CD4-positive, alpha-beta T cell (primary cell): ENCODE results near the gene ABR. TPM values are rescaled to one million over a fixed set of nuclear protein-coding genes. Genes with fewer than 3 reads are reported as not detected.
"Not testable (repeated sequence)": the region's sequence is repeated elsewhere in the genome, so short reads cannot be mapped to it uniquely, and the experiment has no call there.

Experiments
- ATAC-seq: fragments of 200-7000 bp; cut with Tn5 transposase; one replicate; pipeline ENCODE4 v1.10.0; 2022; ENCODE audit warnings: mild to moderate bottlenecking; ENCODE audit not compliant: poor library complexity
- CTCF ChIA-PET: fragments of 350-600 bp; sonication (Branson Sonifier 250); formaldehyde crosslinking; loops from one replicate; lab custom pipeline; 2021; ENCODE audit warnings: antibody characterized with exemption, inconsistent platforms; lab: Charles Lee
- POLR2A ChIA-PET: fragments of 350-600 bp; sonication (Branson Sonifier 250); formaldehyde crosslinking; loops from one replicate; lab custom pipeline; 2021; ENCODE audit warnings: antibody characterized with exemption, inconsistent platforms; lab: Charles Lee
- DNase-seq, 14 experiments: peaks; one replicate each; pipeline ENCODE4 v3.0.0-alpha.2; 2013 to 2020; ENCODE audit warnings: mixed read lengths in 2 of 14
- H3K27ac ChIP-seq, 2 donors: one replicate each; pipeline versions ENCODE4 v1.5.1 to v1.7.0; 2013; ENCODE audit warnings: low read length in 2 of 2, low read depth in 1 of 2, mild to moderate bottlenecking in 1 of 2
- H3K27me3 ChIP-seq, 2 experiments: 1 replicate in 1 of 2; 2 replicates in 1 of 2; pipeline versions ENCODE4 v1.6.1 to v1.7.0; 2013; ENCODE audit warnings: low read length in 2 of 2, control low read depth in 1 of 2, mild to moderate bottlenecking in 1 of 2, moderate library complexity in 1 of 2; ENCODE audit not compliant: insufficient read depth in 2 of 2, control insufficient read depth in 1 of 2
- H3K36me3 ChIP-seq: one replicate; pipeline ENCODE4 v1.6.1; 2013; ENCODE audit warnings: low read length, control low read depth; ENCODE audit not compliant: insufficient read depth
- H3K4me1 ChIP-seq: one replicate; pipeline ENCODE4 v1.6.1; 2013; ENCODE audit warnings: low read length, control low read depth; ENCODE audit not compliant: insufficient read depth
- H3K4me3 ChIP-seq: one replicate; pipeline ENCODE4 v1.5.1; 2013; ENCODE audit warnings: mild to moderate bottlenecking, low read length, moderate library complexity
- H3K9me3 ChIP-seq, 2 experiments: 1 replicate in 1 of 2; 2 replicates in 1 of 2; pipeline versions ENCODE4 v1.6.1 to v1.7.0; 2013; ENCODE audit warnings: low read length in 2 of 2, mild to moderate bottlenecking in 2 of 2, control low read depth in 1 of 2, moderate library complexity in 1 of 2; ENCODE audit not compliant: control insufficient read depth in 1 of 2, insufficient read depth in 1 of 2
- H3K27ac Mint-ChIP-seq: one replicate; pipeline ENCODE4 v1.8.0; 2020; ENCODE audit warnings: mixed read lengths
- H3K27me3 Mint-ChIP-seq: one replicate; pipeline ENCODE4 v1.8.0; 2021; ENCODE audit warnings: mixed read lengths
- H3K36me3 Mint-ChIP-seq: one replicate; pipeline ENCODE4 v1.8.0; 2021; ENCODE audit warnings: low read depth, mixed read lengths
- H3K4me1 Mint-ChIP-seq: one replicate; pipeline ENCODE4 v1.8.0; 2021; ENCODE audit warnings: low read depth, mixed read lengths
- H3K4me3 Mint-ChIP-seq: one replicate; pipeline ENCODE4 v1.8.0; 2020; ENCODE audit warnings: mild to moderate bottlenecking, mixed read lengths
- H3K9me3 Mint-ChIP-seq: one replicate; pipeline ENCODE4 v1.8.0; 2020; ENCODE audit warnings: mixed read lengths
- CTCF ChIP-seq: fragments of 200-600 bp; IDR thresholded peaks from one replicate; pipeline ENCODE4 v1.8.0; 2022; ENCODE audit warnings: antibody characterized with exemption, mild to moderate bottlenecking
- intact Hi-C, 2 experiments: fragments of 100-400 bp; cut with DNase I in 1 of 2; cut with micrococcal nuclease in 1 of 2; formaldehyde crosslinking; loops; one replicate each; pipeline versions ENCODE4 v1.15.1 to v1.9.0; 2023 to 2025; cut with DNase I, micrococcal nuclease
- total RNA-seq, 174 experiments: library from RNA in 2 of 174; stranded (reverse) in 2 of 174; gene quantifications; one replicate each; pipeline ENCODE4 v1.2.3 and lab custom pipeline; 2021 to 2026

The ABR gene
- total RNA-seq, 2 experiments from 2014 or later, result 72.4 to 74.8 TPM

GRCh38 chr17:1134634-1135324 lies 45.0 kb downstream of the ABR start:
- H3K9me3 ChIP-seq, result no peaks in the 10 kb centered on the region
- ChIA-PET CTCF (no interaction called here), POLR2A (no interaction called here)
- no peaks in the 10 kb centered on the region for H3K4me1 Mint-ChIP-seq
- H3K4me1 ChIP-seq, result no peaks in the 10 kb centered on the region
- H3K4me3 ChIP-seq, result no peak overlapping the region
- intact Hi-C loops, result no loop called here
- ATAC-seq (no peak), DNase-seq (no peak)
- H3K36me3 Mint-ChIP-seq, result no peaks in the 10 kb centered on the region
- no peaks in the 10 kb centered on the region for H3K36me3 ChIP-seq
- H3K9me3 Mint-ChIP-seq, result no peaks in the 10 kb centered on the region
- H3K4me3 Mint-ChIP-seq, result no peak overlapping the region
- TF ChIP-seq CTCF, result no peak
- H3K27me3 ChIP-seq, result no peaks in the 10 kb centered on the region
- H3K27ac Mint-ChIP-seq, result no peak overlapping the region
- H3K27ac ChIP-seq, result no peak overlapping the region
- no peaks in the 10 kb centered on the region for H3K27me3 Mint-ChIP-seq

- Histone ChIP-seq H3K27ac (no peak overlapping the region), H3K36me3 (no peaks in the 10 kb centered on the region), H3K27me3 (no peaks in the 10 kb centered on the region), H3K4me1 (no peaks in the 10 kb centered on the region), H3K4me3 (no peak overlapping the region), H3K9me3 (peaks cover 0 to 10% of the 10 kb centered on the region in 2 experiments)
- H3K4me3 Mint-ChIP-seq, result no peak overlapping the region
- no peaks in the 10 kb centered on the region for H3K27me3 Mint-ChIP-seq
- TF ChIP-seq CTCF, result no peak
- no peaks in the 10 kb centered on the region for H3K4me1 Mint-ChIP-seq
- ATAC-seq (no peak), DNase-seq (no peak)
- H3K9me3 Mint-ChIP-seq, result no peaks in the 10 kb centered on the region
- no peaks in the 10 kb centered on the region for H3K36me3 Mint-ChIP-seq
- ChIA-PET POLR2A (no interaction called here), CTCF (no interaction called here)
- H3K27ac Mint-ChIP-seq, result no peak overlapping the region
- intact Hi-C loops, result no loop called here
These were observed 49.6 kb downstream of the ABR start for GRCh38 chr17:1130191-1130590.

DNA sequence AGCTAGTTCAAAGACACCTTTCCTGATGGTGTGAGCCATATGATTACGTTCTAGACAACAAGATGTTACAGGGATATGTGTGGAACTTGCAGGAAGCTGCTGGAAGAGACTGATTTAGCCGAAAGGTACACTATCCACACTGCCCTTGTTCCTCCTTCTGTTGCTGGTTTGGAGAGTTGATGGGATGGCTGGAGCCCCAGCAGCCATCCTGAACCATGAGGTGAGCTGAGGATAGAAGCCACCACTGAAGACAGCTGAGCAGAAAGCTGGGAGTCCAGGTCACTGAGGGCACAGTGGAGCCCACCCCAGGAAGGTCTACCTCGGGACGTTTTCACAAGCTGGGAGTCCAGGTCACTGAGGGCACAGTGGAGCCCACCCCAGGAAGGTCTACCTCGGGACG lies 51.3 kb downstream of the ABR start:
- H3K36me3 ChIP-seq, CTCF ChIA-PET, H3K9me3 Mint-ChIP-seq, POLR2A ChIA-PET, H3K4me3 Mint-ChIP-seq, H3K36me3 Mint-ChIP-seq, H3K27me3 ChIP-seq, H3K27me3 Mint-ChIP-seq, H3K4me1 Mint-ChIP-seq, intact Hi-C loops, DNase-seq, ATAC-seq, H3K4me3 ChIP-seq, H3K27ac Mint-ChIP-seq, H3K4me1 ChIP-seq, H3K27ac ChIP-seq, H3K9me3 ChIP-seq: not testable (repeated sequence)
